T1000 (cell line): ENCODE measurements around the gene CSTPP1.
"Not testable (repeated sequence)": the region's sequence is repeated elsewhere in the genome, so short reads cannot be mapped to it uniquely, and the experiment has no call there.

Experiments
- DNase-seq: peaks from one replicate; lab custom pipeline; 2025; ENCODE audit warnings: mixed read lengths; lab: John Stamatoyannopoulos, UW

CSTPP1 gene

GRCh38 chr11:47099918-47100315 is 163.4 kb downstream of the CSTPP1 start:
- DNase-seq, result no peak

GRCh38 chr11:47101406-47101805 is 164.8 kb downstream of the CSTPP1 start:
- DNase-seq, result no peak

- DNase-seq, result no peak
These were observed 167.8 kb downstream of the CSTPP1 start for GRCh38 chr11:47104261-47104950.

- no peak for DNase-seq
These were observed 169.0 kb downstream of the CSTPP1 start for GRCh38 chr11:47105541-47105940.

- DNase-seq, result no peak
These were observed 169.4 kb downstream of the CSTPP1 start for GRCh38 chr11:47105974-47106373.

GRCh38 chr11:47106798-47107411 is 170.3 kb downstream of the CSTPP1 start:
- DNase-seq, result no peak

GRCh38 chr11:47107744-47108143 is 171.2 kb downstream of the CSTPP1 start:
- DNase-seq, result no peak

GRCh38 chr11:47108214-47108613 is 171.7 kb downstream of the CSTPP1 start:
- no peak for DNase-seq

GRCh38 chr11:47109051-47109726 is 172.6 kb downstream of the CSTPP1 start:
- no peak for DNase-seq

GRCh38 chr11:47109727-47110246 is 173.2 kb downstream of the CSTPP1 start:
- no peak for DNase-seq

GRCh38 chr11:47111318-47111804 is 174.8 kb downstream of the CSTPP1 start:
- DNase-seq, result no peak

- DNase-seq, result not testable (repeated sequence)
These were observed 176.4 kb downstream of the CSTPP1 start for GRCh38 chr11:47112941-47113340.

GRCh38 chr11:47118958-47119688 is 182.6 kb downstream of the CSTPP1 start:
- not testable (repeated sequence) for DNase-seq

- DNase-seq, result no peak
These were observed 184.5 kb downstream of the CSTPP1 start for GRCh38 chr11:47121056-47121455.

- no peak for DNase-seq
These were observed 185.2 kb downstream of the CSTPP1 start for GRCh38 chr11:47121731-47122130.

GRCh38 chr11:47123094-47123493 is 186.5 kb downstream of the CSTPP1 start:
- no peak for DNase-seq

- DNase-seq, result no peak
These were observed 188.1 kb downstream of the CSTPP1 start for GRCh38 chr11:47124675-47125074.

- DNase-seq, result no peak
These were observed 188.5 kb downstream of the CSTPP1 start for GRCh38 chr11:47125083-47125482.

GRCh38 chr11:47127213-47127612 is 190.7 kb downstream of the CSTPP1 start:
- no peak for DNase-seq

GRCh38 chr11:47130543-47130942 is 194.0 kb downstream of the CSTPP1 start:
- DNase-seq, result no peak

- no peak for DNase-seq
These were observed 194.6 kb downstream of the CSTPP1 start for GRCh38 chr11:47131136-47131535.

GRCh38 chr11:47132490-47132889 is 195.9 kb downstream of the CSTPP1 start:
- no peak for DNase-seq
